Measurements from ENCODE around the gene PARS2. TPM values are rescaled to one million over a fixed set of nuclear protein-coding genes. Genes with fewer than 3 reads are reported as not detected.

The PARS2 gene
- total RNA-seq, 2 donors from 2014 or later: 5.5 to 7.3 TPM

Other genes with a start within 250 kb of the PARS2 start
- 1 to 10 TPM; 1.4 to 1.5 TPM for gene ACOT11, start 216.3 kb downstream of the PARS2 start, total RNA-seq
- not detected for gene FAM151A, start 141.0 kb downstream of the PARS2 start, total RNA-seq
- under 1 TPM; 0.39 to 0.86 TPM for gene MROH7, start 122.7 kb downstream of the PARS2 start, total RNA-seq
- 10 to 100 TPM; 32.7 to 38.7 TPM for gene TTC4, start 48.7 kb downstream of the PARS2 start, total RNA-seq
- gene TTC22, start 36.8 kb upstream of the PARS2 start, total RNA-seq: 10 to 100 TPM; 13.3 to 15.3 TPM
- 10 to 100 TPM; 17.3 to 17.7 TPM for gene DHCR24, start 122.7 kb upstream of the PARS2 start, total RNA-seq
- gene TMEM61, start 216.1 kb upstream of the PARS2 start, total RNA-seq: not detected
- gene BSND, start 234.4 kb upstream of the PARS2 start, total RNA-seq: not detected

Data from activated T-cell treated with anti-CD3 and anti-CD28 coated beads, Interleukin-2, amount 50 U/mL, for 72 hours (primary cell).